ENCODE results near the gene INTU. TPM values are rescaled to one million over a fixed set of nuclear protein-coding genes. Genes with fewer than 3 reads are reported as not detected.

INTU gene
- total RNA-seq, 4 donors from 2014 or later = 3.6 to 7.7 (median 5.5) TPM

- TF ChIP-seq CTCF (IDR thresholded peaks at IDR 0.05; ENCODE audit: low read depth) = no peak
Measured at GRCh38 chr4:127643791-127644190, 11.0 kb downstream of the INTU start.

GRCh38 chr4:127648061-127648460 lies 15.3 kb downstream of the INTU start:
- no peak for TF ChIP-seq CTCF (IDR thresholded peaks at IDR 0.05; ENCODE audit: low read depth)

GRCh38 chr4:127656047-127656680 lies 23.4 kb downstream of the INTU start:
- TF ChIP-seq CTCF (IDR thresholded peaks at IDR 0.05; ENCODE audit: low read depth) = no peak

- no peak for TF ChIP-seq CTCF (IDR thresholded peaks at IDR 0.05; ENCODE audit: low read depth)
Measured at GRCh38 chr4:127660284-127660885, 27.6 kb downstream of the INTU start.

- no peak for TF ChIP-seq CTCF (IDR thresholded peaks at IDR 0.05; ENCODE audit: low read depth)
Measured at GRCh38 chr4:127667116-127667515, 34.4 kb downstream of the INTU start.

GRCh38 chr4:127667772-127668171 lies 35.0 kb downstream of the INTU start:
- TF ChIP-seq CTCF (IDR thresholded peaks at IDR 0.05; ENCODE audit: low read depth) = no peak

GRCh38 chr4:127668770-127669169 lies 36.0 kb downstream of the INTU start:
- TF ChIP-seq CTCF (IDR thresholded peaks at IDR 0.05; ENCODE audit: low read depth) = no peak
